Mucosa of stomach (tissue), 1 donor: Measurements from ENCODE around the gene AZU1.
"Not testable (repeated sequence)": the region's sequence is repeated elsewhere in the genome, so short reads cannot be mapped to it uniquely, and the experiment has no call there.

Experiments
- H3K27me3 ChIP-seq: one replicate; pipeline ENCODE4 v1.7.0; 2013; ENCODE audit warnings: mild to moderate bottlenecking, low read length; ENCODE audit not compliant: control insufficient read depth, insufficient read depth
- H3K36me3 ChIP-seq: one replicate; pipeline ENCODE4 v1.7.0; 2013; ENCODE audit warnings: low read length; ENCODE audit not compliant: control insufficient read depth, insufficient read depth
- H3K4me1 ChIP-seq: one replicate; pipeline ENCODE4 v1.7.0; 2013; ENCODE audit warnings: mild to moderate bottlenecking, low read length; ENCODE audit not compliant: control insufficient read depth, insufficient read depth
- H3K4me3 ChIP-seq: one replicate; pipeline ENCODE4 v1.7.0; 2013; ENCODE audit warnings: low read length
- H3K9ac ChIP-seq: one replicate; pipeline ENCODE4 v1.7.0; 2013; ENCODE audit warnings: mild to moderate bottlenecking, low read length, moderate library complexity
- H3K9me3 ChIP-seq: one replicate; pipeline ENCODE4 v1.7.0; 2013; ENCODE audit warnings: mild to moderate bottlenecking, low read length, moderate library complexity; ENCODE audit not compliant: control insufficient read depth
- donor health status: Pancreatic carcinoma.

The AZU1 gene

GRCh38 chr19:870963-871401 lies 43.3 kb downstream of the AZU1 start:
- H3K36me3 ChIP-seq = no peaks in the 10 kb centered on the region
- H3K9ac ChIP-seq = no peak overlapping the region
- no peaks in the 10 kb centered on the region for H3K27me3 ChIP-seq
- no peaks in the 10 kb centered on the region for H3K9me3 ChIP-seq
- peaks cover 18% of the 10 kb centered on the region for H3K4me1 ChIP-seq
- no peak overlapping the region for H3K4me3 ChIP-seq

GRCh38 chr19:871446-872265 lies 44.0 kb downstream of the AZU1 start:
- Histone ChIP-seq H3K36me3 (no peaks in the 10 kb centered on the region), H3K4me1 (peaks cover 18% of the 10 kb centered on the region), H3K9ac (no peak overlapping the region), H3K27me3 (no peaks in the 10 kb centered on the region), H3K4me3 (no peak overlapping the region), H3K9me3 (no peaks in the 10 kb centered on the region)

- no peaks in the 10 kb centered on the region for H3K9me3 ChIP-seq
- H3K36me3 ChIP-seq = no peaks in the 10 kb centered on the region
- H3K4me1 ChIP-seq = peaks cover 18% of the 10 kb centered on the region
- no peak overlapping the region for H3K4me3 ChIP-seq
- H3K27me3 ChIP-seq = no peaks in the 10 kb centered on the region
- no peak overlapping the region for H3K9ac ChIP-seq
These were observed 44.8 kb downstream of the AZU1 start for GRCh38 chr19:872266-872951.

GRCh38 chr19:873084-873483 lies 45.4 kb downstream of the AZU1 start:
- H3K4me1 ChIP-seq = peaks cover 18% of the 10 kb centered on the region
- no peaks in the 10 kb centered on the region for H3K9me3 ChIP-seq
- no peak overlapping the region for H3K9ac ChIP-seq
- no peaks in the 10 kb centered on the region for H3K27me3 ChIP-seq
- H3K36me3 ChIP-seq = no peaks in the 10 kb centered on the region
- H3K4me3 ChIP-seq = no peak overlapping the region

- H3K36me3 ChIP-seq = no peaks in the 10 kb centered on the region
These were observed 46.0 kb downstream of the AZU1 start for GRCh38 chr19:873561-874041.

GRCh38 chr19:875265-875879 lies 47.7 kb downstream of the AZU1 start:
- H3K4me1 ChIP-seq = peaks cover 9% of the 10 kb centered on the region
- H3K27me3 ChIP-seq = no peaks in the 10 kb centered on the region
- no peak overlapping the region for H3K9ac ChIP-seq
- H3K4me3 ChIP-seq = no peak overlapping the region
- no peaks in the 10 kb centered on the region for H3K36me3 ChIP-seq
- H3K9me3 ChIP-seq = no peaks in the 10 kb centered on the region

More at GRCh38 chr19:873561-874041, 46.0 kb downstream of the AZU1 start:
- H3K9ac ChIP-seq = no peak overlapping the region
- H3K9me3 ChIP-seq = no peaks in the 10 kb centered on the region
- peaks cover 18% of the 10 kb centered on the region for H3K4me1 ChIP-seq
- H3K27me3 ChIP-seq = no peaks in the 10 kb centered on the region
- no peak overlapping the region for H3K4me3 ChIP-seq

- Histone ChIP-seq H3K4me3 (no peak overlapping the region), H3K9me3 (no peaks in the 10 kb centered on the region), H3K27me3 (no peaks in the 10 kb centered on the region), H3K9ac (no peak overlapping the region), H3K36me3 (peaks cover 3% of the 10 kb centered on the region), H3K4me1 (peaks cover 9% of the 10 kb centered on the region)
These were observed 48.5 kb downstream of the AZU1 start for GRCh38 chr19:876089-876488.

- no peak overlapping the region for H3K4me3 ChIP-seq
- peaks cover 9% of the 10 kb centered on the region for H3K36me3 ChIP-seq
- no peaks in the 10 kb centered on the region for H3K9me3 ChIP-seq
- H3K4me1 ChIP-seq = peaks cover 8% of the 10 kb centered on the region
- no peak overlapping the region for H3K9ac ChIP-seq
- no peaks in the 10 kb centered on the region for H3K27me3 ChIP-seq
These were observed 49.2 kb downstream of the AZU1 start for GRCh38 chr19:876780-877314.

GRCh38 chr19:877992-878660 lies 50.5 kb downstream of the AZU1 start:
- peaks cover 17% of the 10 kb centered on the region for H3K36me3 ChIP-seq
- H3K9ac ChIP-seq, H3K4me3 ChIP-seq, H3K4me1 ChIP-seq, H3K27me3 ChIP-seq, H3K9me3 ChIP-seq: not testable (repeated sequence)

GRCh38 chr19:878751-879561 lies 51.3 kb downstream of the AZU1 start:
- peaks cover 17% of the 10 kb centered on the region for H3K36me3 ChIP-seq
- H3K27me3 ChIP-seq, H3K4me3 ChIP-seq: not testable (repeated sequence)

More at GRCh38 chr19:878751-879561, 51.3 kb downstream of the AZU1 start:
- H3K9me3 ChIP-seq, H3K9ac ChIP-seq, H3K4me1 ChIP-seq: not testable (repeated sequence)
